CD4-positive, CD25-positive, alpha-beta regulatory T cell (primary cell): Measurements from ENCODE around the gene SPEF1. TPM values are rescaled to one million over a fixed set of nuclear protein-coding genes. Genes with fewer than 3 reads are reported as not detected.
A peak's percentile ranks its signal among the peaks of the same experiment; 100 is the strongest.

ENCODE experiments used
- ATAC-seq, 2 donors: fragments of 150-1000 bp; cut with Tn5 transposase; one replicate each; pipeline ENCODE4 v1.10.0; 2021; ENCODE audit warnings: low read depth in 2 of 2, moderate number of reproducible peaks in 2 of 2, moderate library complexity in 1 of 2
- DNase-seq, 3 donors: peaks; one replicate each; pipeline versions ENCODE4 v3.0.0 to v3.0.0-alpha.2; 2012 to 2022; ENCODE audit warnings: mixed read lengths in 1 of 3
- H3K27ac ChIP-seq: one replicate; pipeline ENCODE4 v1.7.0; 2013; ENCODE audit warnings: mild to moderate bottlenecking, low read length; ENCODE audit not compliant: insufficient read depth, poor library complexity, severe bottlenecking
- H3K27me3 ChIP-seq: one replicate; pipeline ENCODE4 v1.7.0; 2013; ENCODE audit warnings: low read length; ENCODE audit not compliant: control insufficient read depth, insufficient read depth
- H3K36me3 ChIP-seq: one replicate; pipeline ENCODE4 v1.7.0; 2013; ENCODE audit warnings: mild to moderate bottlenecking, low read length, moderate library complexity; ENCODE audit not compliant: control insufficient read depth, insufficient read depth
- H3K4me1 ChIP-seq: 2 replicates; pipeline ENCODE4 v1.7.0; 2013; ENCODE audit warnings: mild to moderate bottlenecking, low read length; ENCODE audit not compliant: insufficient read depth, control insufficient read depth, poor library complexity, severe bottlenecking
- H3K4me3 ChIP-seq: one replicate; pipeline ENCODE4 v1.7.0; 2013; ENCODE audit warnings: low read depth, mild to moderate bottlenecking, low read length, moderate library complexity
- H3K9me3 ChIP-seq, 2 experiments: 1 replicate in 1 of 2; 2 replicates in 1 of 2; pipeline ENCODE4 v1.7.0; 2013; ENCODE audit warnings: low read length in 2 of 2, mild to moderate bottlenecking in 1 of 2, moderate library complexity in 1 of 2; ENCODE audit not compliant: control insufficient read depth in 2 of 2
- H3K27ac Mint-ChIP-seq, 3 donors: one replicate each; pipeline ENCODE4 v1.8.0; 2020 to 2022; ENCODE audit warnings: mild to moderate bottlenecking in 3 of 3, mixed read lengths in 3 of 3, moderate library complexity in 2 of 3
- H3K27me3 Mint-ChIP-seq: one replicate; pipeline ENCODE4 v1.8.0; 2022; ENCODE audit warnings: mild to moderate bottlenecking, mixed read lengths
- H3K36me3 Mint-ChIP-seq: one replicate; pipeline ENCODE4 v1.8.0; 2020; ENCODE audit warnings: mixed read lengths
- H3K4me1 Mint-ChIP-seq, 4 donors: one replicate each; pipeline ENCODE4 v1.8.0; 2020 to 2022; ENCODE audit warnings: mixed read lengths in 4 of 4, mild to moderate bottlenecking in 1 of 4
- H3K4me3 Mint-ChIP-seq, 4 donors: one replicate each; pipeline ENCODE4 v1.8.0; 2020 to 2022; ENCODE audit warnings: mild to moderate bottlenecking in 4 of 4, mixed read lengths in 4 of 4, moderate library complexity in 3 of 4
- H3K9me3 Mint-ChIP-seq, 7 donors: one replicate each; pipeline ENCODE4 v1.8.0; 2020 to 2022; ENCODE audit warnings: mixed read lengths in 7 of 7, mild to moderate bottlenecking in 3 of 7, moderate library complexity in 2 of 7
- polyA plus RNA-seq, 4 donors: library from polyadenylated mRNA; unstranded; fragments of 300-500 nt; fragmentation: Illumina TruSeq; gene quantifications; one replicate each; pipeline ENCODE4 v1.2.3, GENCODE V29; 2021
- total RNA-seq: library from RNA; stranded (reverse); gene quantifications from one replicate; pipeline ENCODE4 v1.2.3, GENCODE V29; 2022

Gene SPEF1
- total and polyA plus RNA-seq, 5 donors from 2014 or later, result not detected

- H3K4me1 Mint-ChIP-seq, result peaks cover 14 to 63% (median 33%) of the 10 kb centered on the region in 4 donors
- DNase-seq, result no peak
- H3K9me3 ChIP-seq, result no peaks in the 10 kb centered on the region
- no peaks in the 10 kb centered on the region for H3K36me3 Mint-ChIP-seq
- no peak overlapping the region for H3K4me3 ChIP-seq
- H3K36me3 ChIP-seq, result no peaks in the 10 kb centered on the region
- peaks cover 6% of the 10 kb centered on the region for H3K27me3 Mint-ChIP-seq
- H3K4me1 ChIP-seq, result peaks cover 34% of the 10 kb centered on the region
- H3K27ac ChIP-seq, result no peak overlapping the region
- no peaks in the 10 kb centered on the region for H3K9me3 Mint-ChIP-seq
- ATAC-seq, result no peak
- no peaks in the 10 kb centered on the region for H3K27me3 ChIP-seq
- H3K27ac Mint-ChIP-seq, result no peak overlapping the region
- peak overlapping the region in 2 of 4 donors; percentile 19 to 84 for H3K4me3 Mint-ChIP-seq
Measured at GRCh38 chr20:3785240-3786125, 4.2 kb upstream of the SPEF1 start.

DNA sequence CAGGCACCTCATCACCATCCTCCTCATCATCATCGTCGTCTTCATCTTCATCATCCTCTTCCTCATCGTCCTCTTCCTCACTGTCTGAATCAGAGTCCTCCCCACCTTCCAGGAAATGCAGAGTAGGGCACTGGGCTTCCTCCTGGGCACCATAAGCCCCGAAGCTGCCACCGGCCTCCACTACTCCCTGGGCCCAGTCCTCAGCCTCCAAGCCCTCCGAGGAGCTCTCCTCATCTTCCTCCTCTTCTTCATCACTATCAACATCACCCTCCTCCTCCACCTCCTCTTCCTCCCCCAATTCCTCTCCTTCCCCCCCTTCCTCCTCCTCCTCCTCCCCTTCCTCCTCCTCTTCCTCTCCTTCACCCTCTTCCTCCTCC lies 3.6 kb upstream of the SPEF1 start:
- ATAC-seq (no peak), DNase-seq (no peak)
- Histone ChIP-seq H3K27ac (no peak overlapping the region), H3K36me3 (no peaks in the 10 kb centered on the region), H3K4me1 (peaks cover 36% of the 10 kb centered on the region), H3K9me3 (no peaks in the 10 kb centered on the region), H3K4me3 (no peak overlapping the region), H3K27me3 (no peaks in the 10 kb centered on the region)
- H3K4me1 Mint-ChIP-seq, result peaks cover 14 to 65% (median 34%) of the 10 kb centered on the region in 4 donors
- no peaks in the 10 kb centered on the region for H3K36me3 Mint-ChIP-seq
- peaks cover 6% of the 10 kb centered on the region for H3K27me3 Mint-ChIP-seq
- peak overlapping the region in 1 of 3 donors; percentile 94 for H3K27ac Mint-ChIP-seq
- H3K9me3 Mint-ChIP-seq, result no peaks in the 10 kb centered on the region
- peak overlapping the region in 3 of 4 donors; percentile 62 to 80 (median 79) for H3K4me3 Mint-ChIP-seq

- peak overlapping the region in 1 of 3 donors; percentile 94 for H3K27ac Mint-ChIP-seq
- H3K27ac ChIP-seq, result no peak overlapping the region
- H3K27me3 Mint-ChIP-seq, result peaks cover 6% of the 10 kb centered on the region
Measured at GRCh38 chr20:3784216-3784853, 3.1 kb upstream of the SPEF1 start.

GRCh38 chr20:3783511-3784195 lies 2.4 kb upstream of the SPEF1 start:
- H3K27me3 Mint-ChIP-seq, result peaks cover 6% of the 10 kb centered on the region
- H3K36me3 ChIP-seq, result no peaks in the 10 kb centered on the region
- no peaks in the 10 kb centered on the region for H3K36me3 Mint-ChIP-seq
- no peaks in the 10 kb centered on the region for H3K27me3 ChIP-seq
- no peak for DNase-seq
- ATAC-seq, result no peak
- peaks cover 37% of the 10 kb centered on the region for H3K4me1 ChIP-seq
- H3K4me3 ChIP-seq, result no peak overlapping the region
- H3K9me3 ChIP-seq, result no peaks in the 10 kb centered on the region
- peak overlapping the region; percentile 16 to 86 (median 52) for H3K4me3 Mint-ChIP-seq
- peak overlapping the region in 1 of 3 donors; percentile 42 for H3K27ac Mint-ChIP-seq
- no peaks in the 10 kb centered on the region for H3K9me3 Mint-ChIP-seq
- H3K4me1 Mint-ChIP-seq, result peaks cover 11 to 67% (median 31%) of the 10 kb centered on the region in 4 donors
- no peak overlapping the region for H3K27ac ChIP-seq

More at GRCh38 chr20:3784216-3784853, 3.1 kb upstream of the SPEF1 start:
- DNase-seq, result no peak
- H3K36me3 Mint-ChIP-seq, result no peaks in the 10 kb centered on the region
- H3K9me3 Mint-ChIP-seq, result no peaks in the 10 kb centered on the region
- Histone ChIP-seq H3K4me3 (no peak overlapping the region), H3K36me3 (no peaks in the 10 kb centered on the region), H3K9me3 (no peaks in the 10 kb centered on the region), H3K4me1 (peaks cover 36% of the 10 kb centered on the region), H3K27me3 (no peaks in the 10 kb centered on the region)
- H3K4me1 Mint-ChIP-seq, result peaks cover 14 to 69% (median 34%) of the 10 kb centered on the region in 4 donors
- no peak for ATAC-seq
- peak overlapping the region in 3 of 4 donors; percentile 62 to 80 (median 79) for H3K4me3 Mint-ChIP-seq

DNA sequence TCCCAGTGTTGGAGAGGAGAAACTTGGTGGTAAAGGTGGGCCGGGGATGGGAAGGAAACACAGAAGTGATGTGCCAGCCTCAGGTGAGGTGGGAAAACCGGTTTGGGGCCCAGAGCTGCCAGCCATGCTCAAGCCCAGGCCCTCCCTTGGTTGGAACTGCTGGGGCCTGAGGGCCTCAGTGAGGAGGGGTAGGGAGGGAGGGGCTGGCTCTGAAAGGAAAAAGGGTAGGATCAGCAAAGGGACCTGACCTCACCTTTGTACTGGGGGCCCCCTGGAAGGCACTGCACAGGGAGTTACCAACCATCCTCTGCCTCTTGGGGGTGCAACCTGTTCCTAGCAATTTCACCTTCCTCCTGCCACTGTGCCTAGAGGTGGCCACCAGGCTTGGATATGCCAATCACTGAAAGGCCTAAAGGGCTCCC lies 1.8 kb upstream of the SPEF1 start:
- DNase-seq (no peak), ATAC-seq (no peak)
- H3K36me3 Mint-ChIP-seq, result no peaks in the 10 kb centered on the region
- H3K36me3 ChIP-seq, result no peaks in the 10 kb centered on the region
- H3K4me3 Mint-ChIP-seq, result peak overlapping the region; percentile 16 to 86 (median 52)
- H3K27me3 ChIP-seq, result no peaks in the 10 kb centered on the region
- H3K4me3 ChIP-seq, result no peak overlapping the region
- H3K27ac Mint-ChIP-seq, result peak overlapping the region in 2 of 3 donors; percentile 69 to 79
- peaks cover 6% of the 10 kb centered on the region for H3K27me3 Mint-ChIP-seq
- H3K27ac ChIP-seq, result no peak overlapping the region
- H3K9me3 ChIP-seq, result no peaks in the 10 kb centered on the region
- H3K4me1 ChIP-seq, result peaks cover 40% of the 10 kb centered on the region
- peaks cover 6 to 65% (median 27%) of the 10 kb centered on the region in 4 donors for H3K4me1 Mint-ChIP-seq
- H3K9me3 Mint-ChIP-seq, result no peaks in the 10 kb centered on the region

DNA sequence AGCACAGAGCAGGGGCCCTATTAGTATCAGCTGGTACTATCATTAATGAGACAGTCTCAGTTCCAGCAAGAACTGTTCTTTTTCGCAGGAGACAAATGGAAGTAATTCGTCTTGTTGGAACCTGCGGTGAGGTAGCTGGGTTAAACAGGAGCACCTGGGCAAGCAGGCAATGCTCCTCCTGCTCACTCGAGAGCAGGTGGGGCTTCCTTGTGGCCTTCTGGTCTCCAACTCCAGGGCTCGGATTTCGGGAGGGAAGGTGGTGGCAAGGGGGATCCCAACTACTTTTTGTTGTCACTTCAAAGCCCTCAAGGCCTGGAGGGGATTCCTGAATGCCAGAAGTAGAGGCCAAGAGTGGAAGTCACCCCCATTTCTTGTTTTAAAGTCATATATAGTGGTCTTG lies 1.3 kb upstream of the SPEF1 start:
- peak overlapping the region; percentile 69 to 79 (median 75) for H3K27ac Mint-ChIP-seq
- H3K4me1 Mint-ChIP-seq, result peaks cover 6 to 61% (median 26%) of the 10 kb centered on the region in 4 donors
- no peaks in the 10 kb centered on the region for H3K36me3 Mint-ChIP-seq
- ATAC-seq (no peak), DNase-seq (no peak)
- H3K4me1 ChIP-seq, result peaks cover 43% of the 10 kb centered on the region
- H3K36me3 ChIP-seq, result no peaks in the 10 kb centered on the region
- H3K9me3 ChIP-seq, result no peaks in the 10 kb centered on the region
- H3K27me3 ChIP-seq, result no peaks in the 10 kb centered on the region
- peak overlapping the region; percentile 16 to 85 (median 41) for H3K4me3 Mint-ChIP-seq
- peaks cover 7% of the 10 kb centered on the region for H3K27me3 Mint-ChIP-seq
- no peaks in the 10 kb centered on the region for H3K9me3 Mint-ChIP-seq
- H3K4me3 ChIP-seq, result no peak overlapping the region
- H3K27ac ChIP-seq, result no peak overlapping the region

DNA sequence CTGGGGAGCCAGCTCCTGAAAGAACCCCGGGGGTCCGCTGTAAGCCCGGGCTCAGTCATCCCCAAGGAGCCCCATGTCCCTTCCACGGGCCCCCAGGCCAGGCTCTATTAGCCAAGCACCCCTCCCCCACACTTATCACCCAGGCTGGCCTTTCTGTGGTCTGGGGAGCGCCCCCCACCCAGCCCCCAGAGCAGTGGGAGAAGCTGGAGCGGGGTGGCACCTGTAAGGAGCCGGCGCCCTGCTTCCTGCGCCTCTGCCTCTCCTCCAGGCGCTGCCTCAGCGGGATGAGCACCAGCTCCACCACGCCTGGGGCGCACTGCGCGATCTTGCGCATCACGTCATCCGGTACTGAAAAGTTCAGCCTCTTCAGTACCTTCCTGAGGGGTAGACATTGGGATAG lies 2.3 kb downstream of the SPEF1 start:
- Histone ChIP-seq H3K4me3 (no peak overlapping the region), H3K4me1 (peaks cover 32% of the 10 kb centered on the region), H3K27me3 (no peaks in the 10 kb centered on the region), H3K36me3 (no peaks in the 10 kb centered on the region), H3K27ac (no peak overlapping the region), H3K9me3 (no peaks in the 10 kb centered on the region)
- Mint-ChIP-seq H3K4me1 (peaks cover 6 to 50% (median 23%) of the 10 kb centered on the region in 4 donors), H3K4me3 (peak overlapping the region; percentile 4 to 67 (median 45)), H3K36me3 (no peaks in the 10 kb centered on the region), H3K9me3 (no peaks in the 10 kb centered on the region), H3K27me3 (peaks cover 10% of the 10 kb centered on the region), H3K27ac (no peak overlapping the region)
- ATAC-seq (no peak), DNase-seq (no peak)
